HPDE6-E6E7 (cell line): ENCODE measurements around the gene COBLL1.
"Not testable (repeated sequence)": the region's sequence is repeated elsewhere in the genome, so short reads cannot be mapped to it uniquely, and the experiment has no call there.

ENCODE experiments used
- DNase-seq: peaks from one replicate; pipeline ENCODE4 v3.0.0; 2011; ENCODE audit warnings: missing footprints; ENCODE audit errors: extremely low spot score

COBLL1 gene, protein sequence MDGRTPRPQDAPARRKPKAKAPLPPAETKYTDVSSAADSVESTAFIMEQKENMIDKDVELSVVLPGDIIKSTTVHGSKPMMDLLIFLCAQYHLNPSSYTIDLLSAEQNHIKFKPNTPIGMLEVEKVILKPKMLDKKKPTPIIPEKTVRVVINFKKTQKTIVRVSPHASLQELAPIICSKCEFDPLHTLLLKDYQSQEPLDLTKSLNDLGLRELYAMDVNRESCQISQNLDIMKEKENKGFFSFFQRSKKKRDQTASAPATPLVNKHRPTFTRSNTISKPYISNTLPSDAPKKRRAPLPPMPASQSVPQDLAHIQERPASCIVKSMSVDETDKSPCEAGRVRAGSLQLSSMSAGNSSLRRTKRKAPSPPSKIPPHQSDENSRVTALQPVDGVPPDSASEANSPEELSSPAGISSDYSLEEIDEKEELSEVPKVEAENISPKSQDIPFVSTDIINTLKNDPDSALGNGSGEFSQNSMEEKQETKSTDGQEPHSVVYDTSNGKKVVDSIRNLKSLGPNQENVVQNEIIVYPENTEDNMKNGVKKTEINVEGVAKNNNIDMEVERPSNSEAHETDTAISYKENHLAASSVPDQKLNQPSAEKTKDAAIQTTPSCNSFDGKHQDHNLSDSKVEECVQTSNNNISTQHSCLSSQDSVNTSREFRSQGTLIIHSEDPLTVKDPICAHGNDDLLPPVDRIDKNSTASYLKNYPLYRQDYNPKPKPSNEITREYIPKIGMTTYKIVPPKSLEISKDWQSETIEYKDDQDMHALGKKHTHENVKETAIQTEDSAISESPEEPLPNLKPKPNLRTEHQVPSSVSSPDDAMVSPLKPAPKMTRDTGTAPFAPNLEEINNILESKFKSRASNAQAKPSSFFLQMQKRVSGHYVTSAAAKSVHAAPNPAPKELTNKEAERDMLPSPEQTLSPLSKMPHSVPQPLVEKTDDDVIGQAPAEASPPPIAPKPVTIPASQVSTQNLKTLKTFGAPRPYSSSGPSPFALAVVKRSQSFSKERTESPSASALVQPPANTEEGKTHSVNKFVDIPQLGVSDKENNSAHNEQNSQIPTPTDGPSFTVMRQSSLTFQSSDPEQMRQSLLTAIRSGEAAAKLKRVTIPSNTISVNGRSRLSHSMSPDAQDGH

GRCh38 chr2:164841719-164842623, at the start of gene COBLL1:
COBLL1 (minus strand) TSS chr2:164841823; CDS start chr2:164841196, 627 bp downstream.
- DNase-seq, result peak; percentile 67

GRCh38 chr2:164890544-164890943, 48.9 kb upstream of the COBLL1 start:
- no peak for DNase-seq

- DNase-seq, result no peak
Observed at GRCh38 chr2:164888592-164888991, 47.0 kb upstream of the COBLL1 start.

GRCh38 chr2:164887434-164888144, 46.0 kb upstream of the COBLL1 start:
- no peak for DNase-seq

GRCh38 chr2:164882276-164882675, 40.7 kb upstream of the COBLL1 start:
- DNase-seq, result no peak

- DNase-seq, result no peak
Observed at GRCh38 chr2:164881524-164881923, 39.9 kb upstream of the COBLL1 start.

DNA sequence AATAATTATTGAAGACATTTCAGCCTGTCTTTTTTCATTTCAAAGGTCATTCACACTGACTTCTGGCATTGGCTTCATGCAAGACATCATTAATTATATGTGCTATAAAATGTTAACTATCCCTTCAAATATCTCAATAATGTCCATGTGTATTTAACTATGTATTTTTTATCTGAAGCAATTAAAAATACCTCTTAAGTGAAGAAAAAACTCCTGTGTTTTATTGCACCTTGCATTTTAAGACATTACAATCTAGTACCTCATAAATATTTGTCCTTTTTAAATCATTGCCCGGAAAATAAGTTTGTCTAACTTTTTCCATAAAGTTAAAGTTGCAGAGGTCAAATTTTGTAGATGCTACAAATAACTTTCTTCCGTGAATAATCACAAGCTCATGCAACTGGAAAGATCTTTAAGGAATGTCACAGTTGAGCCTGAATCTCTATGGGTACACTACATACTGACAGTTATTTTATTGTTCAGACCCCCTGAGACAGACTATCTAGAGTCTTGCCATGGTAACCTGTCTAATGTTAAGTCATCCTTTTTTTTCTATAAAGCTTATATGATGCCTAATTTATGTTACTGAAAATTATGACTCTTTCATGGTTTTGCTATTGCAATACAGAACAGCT, 38.4 kb upstream of the COBLL1 start:
- no peak for DNase-seq

DNA sequence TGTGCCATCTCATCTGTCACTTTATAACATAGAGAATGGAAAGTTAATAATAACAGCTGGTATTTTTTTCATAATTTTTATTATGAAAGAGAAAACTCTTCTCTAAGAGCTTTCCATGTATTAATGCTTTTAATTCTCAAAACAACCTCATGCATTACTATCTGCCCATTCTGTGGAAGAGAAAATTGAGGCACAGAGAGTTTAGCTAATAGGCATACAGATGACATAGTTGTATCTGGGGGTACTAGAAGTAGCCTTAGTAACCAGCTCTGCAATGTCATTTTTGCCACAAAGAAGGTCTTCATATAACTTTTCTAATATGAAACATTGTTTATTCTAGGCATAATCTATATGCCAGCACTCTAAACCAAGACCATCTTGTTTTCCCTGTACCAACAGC, 36.3 kb upstream of the COBLL1 start:
- DNase-seq, result no peak

GRCh38 chr2:164877169-164877568, 35.5 kb upstream of the COBLL1 start:
- DNase-seq, result no peak

DNA sequence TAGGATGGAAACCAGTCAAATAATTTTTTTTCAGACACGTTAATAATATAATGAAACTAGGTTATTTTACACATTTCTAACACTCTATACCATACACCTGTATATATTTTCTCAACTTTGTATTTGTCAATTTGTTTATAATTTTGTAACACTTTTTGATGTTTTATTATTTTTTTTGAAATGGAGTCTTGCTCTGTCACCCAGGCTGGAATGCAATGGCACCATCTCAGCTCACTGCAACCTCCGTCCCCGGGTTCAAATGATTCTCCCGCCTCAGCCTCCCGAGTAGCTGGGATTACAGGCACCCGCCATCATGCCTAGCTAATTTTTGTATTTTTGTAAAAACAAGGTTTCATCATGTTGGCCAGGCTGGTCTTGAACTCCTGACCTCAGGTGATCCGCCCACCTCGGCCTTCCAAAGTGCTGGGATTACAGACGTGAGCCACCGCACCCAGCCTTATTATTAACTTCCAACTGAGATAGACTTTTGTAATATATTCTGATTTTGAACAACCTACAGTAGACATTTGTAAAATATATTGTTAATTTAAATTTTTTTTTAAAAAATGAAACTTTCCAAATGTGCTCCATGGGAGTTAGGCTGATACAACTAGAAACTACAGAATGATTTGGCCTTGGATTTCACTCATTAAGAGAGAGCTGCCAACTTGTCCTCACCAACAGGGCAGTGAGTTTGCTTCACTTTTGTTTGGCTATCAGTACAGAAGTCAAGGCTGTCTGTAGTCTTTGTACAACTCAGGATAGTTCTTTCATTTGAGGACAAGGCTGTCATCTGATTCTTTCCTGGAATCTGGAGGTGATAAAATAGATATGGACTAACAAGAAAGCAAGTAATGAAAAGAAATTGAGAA, 33.9 kb upstream of the COBLL1 start:
- DNase-seq, result no peak

DNA sequence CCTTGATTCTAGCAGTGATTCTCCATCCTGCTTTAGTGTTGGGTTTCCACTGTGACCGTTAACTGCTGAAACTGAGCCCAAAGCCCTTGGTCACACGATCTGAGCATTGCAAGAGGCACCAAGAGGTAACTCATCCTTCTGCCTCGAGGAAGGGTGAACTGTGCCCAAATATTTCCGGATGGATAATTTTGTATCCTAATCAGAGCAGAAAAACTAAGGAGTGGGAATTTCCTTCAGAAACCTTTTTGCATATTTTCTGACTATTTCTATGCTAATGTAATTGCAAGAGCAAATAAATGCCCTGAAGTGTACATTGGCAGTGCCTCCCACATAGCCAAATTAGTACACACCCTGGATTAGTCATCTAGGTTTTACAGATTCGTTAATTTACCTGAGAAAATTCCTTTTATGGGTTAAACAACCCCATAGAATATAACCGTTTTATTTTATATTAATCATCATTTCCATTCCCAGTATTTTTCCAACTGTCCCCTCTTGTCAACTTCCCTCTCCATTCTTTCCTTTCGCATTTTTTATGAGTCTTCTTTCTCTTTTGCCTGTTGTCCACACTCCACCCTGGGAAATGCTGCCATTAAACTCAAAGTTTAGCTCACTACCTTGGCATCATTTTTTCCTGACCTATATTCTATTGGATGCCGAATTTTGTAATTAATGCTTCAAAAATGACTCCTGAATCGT, 31.7 kb upstream of the COBLL1 start:
- no peak for DNase-seq

DNA sequence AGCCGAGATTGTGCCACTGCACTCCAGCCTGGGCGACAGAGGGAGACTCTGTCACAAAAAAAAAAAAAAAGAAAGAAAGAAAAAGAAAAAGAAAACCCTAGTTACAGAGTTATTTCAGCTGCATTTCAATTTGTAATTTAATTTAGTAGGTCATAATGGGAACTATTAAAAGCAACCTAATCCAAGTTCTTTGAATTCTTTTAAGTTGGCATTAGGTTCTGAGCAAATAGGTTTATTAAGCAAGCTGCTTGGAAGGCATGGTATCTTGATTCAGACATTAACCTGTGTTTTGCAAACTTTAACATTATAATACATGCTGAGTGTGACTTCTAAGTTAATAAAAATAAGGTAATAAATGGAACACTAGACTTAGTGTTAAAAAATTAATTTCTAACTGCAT, 29.8 kb upstream of the COBLL1 start:
- DNase-seq, result no peak

DNA sequence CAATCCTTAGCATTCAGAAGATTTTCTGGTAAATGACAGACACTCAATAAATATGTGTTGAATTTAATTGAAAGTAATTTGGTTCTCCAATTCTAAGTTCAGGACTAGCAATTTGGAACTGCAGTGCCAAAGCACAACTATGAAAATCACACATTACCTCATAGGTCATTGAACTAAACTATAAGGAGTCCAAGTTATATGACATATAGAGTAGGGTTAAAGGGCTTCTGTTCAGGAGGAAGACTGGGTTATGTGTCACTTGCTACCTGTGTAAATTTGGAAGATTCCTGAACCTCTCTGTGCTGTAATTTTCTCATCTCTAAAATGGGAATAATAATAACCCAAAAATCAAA, 27.8 kb upstream of the COBLL1 start:
- DNase-seq, result no peak

DNA sequence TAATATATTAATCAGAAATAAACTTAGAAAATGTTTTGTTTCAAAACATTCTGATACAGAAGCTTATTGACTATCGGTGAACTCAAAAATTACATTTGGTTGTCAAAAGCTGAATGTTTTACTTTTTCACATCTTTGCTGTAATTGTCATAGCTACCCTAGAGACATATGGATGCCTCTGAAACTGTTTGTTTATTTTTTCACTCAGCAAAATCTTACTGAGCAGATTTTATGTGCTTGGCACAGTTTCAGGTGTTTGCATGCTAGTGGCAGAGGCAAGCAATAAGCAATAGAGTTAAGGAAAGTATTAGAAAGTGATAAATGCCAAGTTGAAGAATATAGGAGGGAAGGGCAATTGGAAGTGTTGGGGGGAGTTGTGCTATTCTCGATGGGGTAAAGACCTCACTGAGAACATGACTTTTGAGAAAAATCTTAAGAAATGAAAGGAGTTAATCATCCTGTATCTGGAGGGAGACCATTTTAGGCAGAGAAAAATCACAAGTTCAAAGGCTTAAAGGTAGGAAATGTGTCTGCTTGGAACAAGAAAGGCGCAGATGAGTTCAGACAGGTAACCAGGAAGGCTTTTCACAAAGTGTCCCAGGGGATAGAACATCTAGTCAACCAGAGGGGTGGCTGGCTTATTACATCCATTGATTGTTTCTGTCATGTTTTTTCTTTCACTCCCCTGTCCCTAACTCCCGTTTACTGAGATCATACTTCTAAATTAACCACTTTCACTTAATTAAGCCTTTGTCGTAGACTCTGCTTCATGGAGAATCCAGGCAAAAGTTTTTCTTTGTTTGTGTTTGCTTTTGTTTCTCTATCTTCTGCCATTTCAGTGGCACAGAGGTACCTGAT, 27.2 kb upstream of the COBLL1 start:
- no peak for DNase-seq

- no peak for DNase-seq
Observed at GRCh38 chr2:164867779-164868397, 26.3 kb upstream of the COBLL1 start.

- DNase-seq, result not testable (repeated sequence)
Observed at GRCh38 chr2:164866381-164866780, 24.8 kb upstream of the COBLL1 start.

GRCh38 chr2:164860694-164861042, 19.0 kb upstream of the COBLL1 start:
- DNase-seq, result no peak
